NCI-H82 (cell line): ENCODE results near the gene SNAI1.

Source experiments
- DNase-seq: peaks from one replicate; lab custom pipeline; 2025; lab: John Stamatoyannopoulos, UW

Gene SNAI1

GRCh38 chr20:50037575-50037974, 54.8 kb downstream of the SNAI1 start:
- no peak for DNase-seq

DNA sequence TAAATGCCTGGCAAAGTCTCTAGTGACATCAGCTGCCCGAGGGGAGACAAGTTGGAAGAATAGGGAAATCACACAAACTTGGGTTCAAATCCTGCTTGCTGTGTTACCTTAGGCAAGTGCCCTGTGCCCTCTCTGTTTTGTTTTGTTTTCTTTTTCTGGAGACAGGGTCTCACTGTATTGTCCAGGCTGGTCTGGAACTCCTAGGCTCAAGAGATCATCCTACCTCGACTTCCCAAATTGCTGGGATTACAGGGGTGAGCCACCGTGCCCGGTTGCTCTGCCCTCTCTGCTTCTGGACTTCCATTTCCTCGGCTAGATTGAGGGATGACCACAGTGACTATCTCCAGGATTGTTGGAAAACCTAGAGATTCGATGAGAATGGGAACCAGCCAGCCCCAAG, 55.4 kb downstream of the SNAI1 start:
- DNase-seq = no peak
